NCI-H1694 treated with DMSO at 0.1 percent for 48 hours (cell line): Measurements from ENCODE around the gene GABRB2.

Experiments
- DNase-seq: peaks from one replicate; lab custom pipeline; 2025; lab: John Stamatoyannopoulos, UW

GABRB2 gene

GRCh38 chr5:161471211-161471950 is 75.1 kb downstream of the GABRB2 start:
- peak; percentile 14 for DNase-seq

DNA sequence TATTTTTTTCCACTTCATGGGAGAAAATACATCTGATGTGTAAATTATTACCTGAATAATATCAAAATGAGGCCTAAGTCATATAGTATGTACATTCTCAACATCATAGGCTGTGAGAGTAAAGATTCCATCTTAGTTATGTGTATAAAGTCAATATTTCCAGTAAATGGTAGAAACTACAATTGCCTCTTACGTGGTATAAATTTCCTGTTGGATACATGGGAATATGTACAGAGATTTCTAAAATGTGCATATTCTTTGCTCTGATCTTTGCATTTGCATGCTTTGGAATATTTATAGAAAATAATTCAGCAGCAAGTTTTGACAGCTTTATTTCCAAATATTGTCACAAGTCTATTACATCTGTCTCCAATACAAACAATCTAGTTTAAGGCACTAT is 78.8 kb downstream of the GABRB2 start:
- no peak for DNase-seq

DNA sequence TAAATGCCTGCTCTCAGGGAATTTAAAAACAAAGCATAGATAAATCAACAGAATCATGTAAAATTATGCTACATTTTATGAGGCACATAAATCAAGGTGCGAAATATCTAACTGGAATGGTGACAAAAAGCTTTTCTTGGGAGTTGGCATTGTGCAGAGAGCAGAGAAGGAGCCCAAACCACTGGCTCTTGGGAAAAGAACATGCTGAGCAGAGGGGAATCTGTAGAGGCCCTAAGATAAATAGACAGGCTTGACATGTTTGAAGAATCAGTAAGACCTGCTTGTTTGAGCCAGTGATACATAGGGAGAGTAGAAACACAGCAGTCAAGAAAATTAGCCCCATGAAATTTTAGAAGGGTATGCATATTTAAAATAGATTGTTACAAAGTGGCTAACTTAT is 85.8 kb downstream of the GABRB2 start:
- no peak for DNase-seq

GRCh38 chr5:161446655-161447054 is 99.9 kb downstream of the GABRB2 start:
- no peak for DNase-seq

DNA sequence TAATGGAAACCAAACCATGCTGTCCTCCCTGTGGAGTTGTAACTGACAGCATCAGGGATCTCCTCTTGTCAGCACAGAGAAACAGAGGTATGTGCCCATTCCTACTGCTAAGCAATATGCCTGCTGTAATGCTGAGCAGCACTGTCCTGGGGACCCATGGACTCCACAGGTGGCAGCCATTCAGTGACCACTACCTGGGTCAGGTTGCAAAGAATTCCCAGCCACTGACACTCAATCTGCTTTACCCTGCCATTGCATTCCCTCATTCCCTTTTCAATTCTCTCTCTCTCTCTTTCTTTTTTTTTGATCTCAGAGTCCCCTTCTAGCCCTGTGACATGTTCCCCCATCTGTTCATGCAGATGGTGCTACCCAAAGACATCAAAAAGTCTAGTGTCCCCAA is 104.1 kb downstream of the GABRB2 start:
- DNase-seq: peak; percentile 9

GRCh38 chr5:161432798-161433197 is 113.7 kb downstream of the GABRB2 start:
- DNase-seq: no peak

- DNase-seq: no peak
Measured at GRCh38 chr5:161431963-161432362, 114.6 kb downstream of the GABRB2 start.

- DNase-seq: peak; percentile 19
Measured at GRCh38 chr5:161421067-161421466, 125.5 kb downstream of the GABRB2 start.

DNA sequence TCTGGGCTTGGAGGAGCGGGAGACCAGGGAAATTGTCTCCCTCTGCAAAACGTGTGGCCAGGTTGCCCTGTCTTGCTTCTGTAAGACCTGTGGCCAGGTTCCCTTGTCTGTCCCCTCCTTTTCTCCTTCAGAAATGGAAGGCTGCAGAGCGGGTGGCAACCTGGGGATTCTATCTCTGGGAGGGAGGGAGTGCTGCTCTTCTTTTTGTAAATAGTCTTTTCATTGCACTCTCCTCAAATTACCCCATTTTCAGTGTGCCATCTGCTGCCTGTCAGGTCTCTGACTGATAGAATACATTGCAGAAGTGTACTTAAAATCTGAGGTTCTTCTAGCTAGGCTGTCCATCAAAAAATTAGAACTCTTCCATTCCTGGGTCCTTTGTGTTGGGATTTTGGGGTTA is 126.0 kb downstream of the GABRB2 start:
- peak; percentile 86 for DNase-seq

GRCh38 chr5:161414896-161415295 is 131.6 kb downstream of the GABRB2 start:
- DNase-seq: no peak

DNA sequence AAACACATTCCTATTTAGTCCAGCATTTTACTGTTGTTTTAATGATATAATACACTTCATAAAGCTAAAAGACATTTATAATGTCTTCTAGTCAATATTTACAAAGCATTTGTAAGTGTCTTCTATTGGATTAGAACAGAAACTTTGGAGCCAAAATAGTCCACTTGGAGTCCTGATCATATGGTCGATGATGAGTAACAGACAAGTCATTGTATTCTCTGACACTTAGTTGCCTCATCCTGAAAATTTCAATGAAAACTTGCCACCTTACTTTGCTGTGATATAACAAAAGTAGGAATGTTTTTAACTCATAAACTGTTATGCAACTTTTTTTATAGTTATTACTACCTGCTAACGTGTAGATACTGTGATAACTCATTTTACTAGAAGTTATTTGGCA is 132.5 kb downstream of the GABRB2 start:
- no peak for DNase-seq

GRCh38 chr5:161412792-161413191 is 133.7 kb downstream of the GABRB2 start:
- no peak for DNase-seq

DNA sequence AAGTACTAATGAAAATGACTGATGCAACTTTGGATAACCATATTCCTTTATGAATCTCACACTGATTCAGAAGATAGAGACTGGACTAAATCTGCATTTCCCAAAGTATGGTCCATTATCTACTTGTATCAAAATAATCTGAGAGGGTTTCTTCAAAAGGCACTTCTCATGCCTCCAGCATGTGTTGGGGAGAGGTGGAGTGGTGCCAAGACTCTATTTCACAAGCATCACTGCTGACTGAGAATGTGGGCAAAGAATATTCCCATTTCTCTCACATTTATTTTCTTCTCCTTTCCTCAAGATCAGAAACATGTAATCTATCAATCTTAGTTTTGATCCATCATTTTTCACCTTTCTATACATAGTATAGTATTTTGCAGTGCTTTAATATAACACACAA is 135.4 kb downstream of the GABRB2 start:
- DNase-seq: no peak

- no peak for DNase-seq
Measured at GRCh38 chr5:161410640-161411039, 135.9 kb downstream of the GABRB2 start.

DNA sequence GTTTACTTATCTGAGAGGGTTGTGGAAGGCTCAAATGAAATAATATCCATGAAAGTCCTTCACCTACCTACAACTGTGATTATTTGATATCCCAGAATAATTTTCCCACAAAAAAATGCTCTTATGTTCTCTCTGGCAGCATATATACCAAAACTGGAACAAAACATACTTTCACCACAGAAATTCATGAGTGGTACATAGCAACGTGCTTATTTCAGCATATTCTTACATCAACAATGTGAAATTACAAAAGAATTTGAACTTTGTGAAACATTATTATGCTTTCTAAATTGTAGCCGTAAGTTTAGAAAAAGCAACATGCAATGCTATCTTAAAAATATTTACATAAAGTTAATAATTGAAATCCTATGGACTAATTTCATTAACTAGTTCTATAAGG is 137.1 kb downstream of the GABRB2 start:
- no peak for DNase-seq

- no peak for DNase-seq
Measured at GRCh38 chr5:161406880-161407279, 139.6 kb downstream of the GABRB2 start.

- no peak for DNase-seq
Measured at GRCh38 chr5:161403996-161404395, 142.5 kb downstream of the GABRB2 start.

GRCh38 chr5:161403121-161403520 is 143.4 kb downstream of the GABRB2 start:
- DNase-seq: no peak

DNA sequence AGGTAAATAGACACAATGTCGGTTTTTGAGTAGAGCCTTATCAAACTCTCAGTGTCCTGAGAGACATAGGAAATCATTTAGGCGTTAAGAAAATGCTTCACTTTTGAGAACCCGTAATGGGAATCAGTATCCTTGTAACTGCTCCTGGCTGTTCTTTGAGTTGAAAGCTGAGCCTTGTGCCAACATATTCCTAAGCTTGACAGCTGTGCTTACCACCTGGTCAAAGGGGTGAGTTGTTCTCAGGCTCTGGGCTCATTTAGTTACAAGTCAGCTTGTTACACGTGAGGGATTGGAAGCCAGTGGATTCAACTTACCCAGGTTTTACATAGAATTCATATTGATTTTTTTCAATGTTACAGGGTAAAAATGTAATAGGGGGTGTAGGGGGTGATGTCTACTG is 145.9 kb downstream of the GABRB2 start:
- DNase-seq: peak; percentile 86

DNA sequence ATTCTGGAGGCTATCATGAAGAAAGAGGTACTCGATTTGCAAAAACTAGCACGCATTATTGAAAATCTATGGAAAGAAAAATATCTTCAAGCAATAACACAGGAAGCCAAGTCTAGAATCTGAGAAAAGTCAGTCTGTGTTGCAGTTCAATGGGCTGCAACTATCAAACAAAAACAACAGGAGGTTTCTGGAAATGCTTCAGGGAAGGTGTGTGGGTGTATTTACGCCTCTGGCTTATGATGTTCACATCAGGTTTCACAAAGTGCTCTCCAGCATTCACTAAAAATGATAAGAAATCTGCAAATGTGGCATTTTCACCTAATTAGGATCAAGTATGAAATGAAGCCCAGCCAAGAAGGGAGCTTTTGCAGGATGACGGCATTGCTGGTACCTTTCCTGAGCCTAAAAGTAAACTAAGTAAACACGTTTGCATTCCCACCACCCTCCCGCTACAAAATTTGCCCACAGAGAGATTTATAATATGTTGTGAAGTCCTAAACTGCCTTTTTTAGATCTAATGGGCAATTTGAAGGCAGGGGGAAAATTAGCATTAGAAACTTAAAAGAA is 146.4 kb downstream of the GABRB2 start:
- DNase-seq: peak; percentile 54

DNA sequence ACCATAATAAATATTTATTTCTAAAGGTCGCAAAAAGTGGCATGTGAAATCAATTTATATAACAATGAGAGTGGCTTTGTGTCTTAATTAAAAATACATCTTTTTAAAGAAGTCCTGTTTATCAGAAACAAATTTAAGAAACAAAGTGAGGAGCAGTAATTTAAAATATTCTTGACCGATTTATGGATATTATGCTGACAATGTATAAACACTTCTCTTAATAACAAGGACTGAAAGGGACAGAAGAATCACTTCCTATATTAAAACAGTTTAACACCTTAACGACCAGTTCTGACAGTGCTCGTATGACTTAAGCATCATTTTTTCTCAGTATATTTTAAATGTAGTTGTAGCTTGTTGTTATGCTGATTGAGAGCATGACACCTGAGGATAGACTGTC is 149.1 kb downstream of the GABRB2 start:
- DNase-seq: no peak

GRCh38 chr5:161396171-161396570 is 150.4 kb downstream of the GABRB2 start:
- no peak for DNase-seq

DNA sequence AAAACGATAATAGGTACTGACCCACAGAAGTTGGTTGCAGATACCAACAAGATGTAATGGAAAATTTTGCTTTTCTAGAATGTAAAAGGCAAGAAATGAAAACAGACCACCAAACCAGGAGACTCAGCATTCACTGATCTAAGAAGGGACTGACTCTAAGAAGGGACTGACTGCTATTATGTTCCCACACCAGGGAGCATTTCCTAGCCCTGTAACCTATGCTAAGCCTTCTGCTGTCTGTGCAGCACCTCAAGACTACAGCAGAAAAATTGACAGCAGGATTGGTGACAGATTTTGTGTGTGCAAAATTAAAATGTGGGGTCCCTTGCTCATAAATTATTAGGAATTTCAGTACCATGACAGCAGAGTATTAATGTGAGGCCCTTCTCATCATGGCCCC is 154.8 kb downstream of the GABRB2 start:
- no peak for DNase-seq

GRCh38 chr5:161391016-161391415 is 155.5 kb downstream of the GABRB2 start:
- peak; percentile 45 for DNase-seq
